HL-60/S4 treated with retinoic acid at 250 ng/mL for 4 days and 3 days (cell line): Measurements from ENCODE around the gene MAP3K5.

Source experiments
- in situ Hi-C: fragments of 300-500 bp; cut with MboI; formaldehyde crosslinking; loops from 2 replicates; pipeline ENCODE4 v1.7.0; 2022; ENCODE audit warnings: low sequenced_read_pairs

The MAP3K5 gene

DNA sequence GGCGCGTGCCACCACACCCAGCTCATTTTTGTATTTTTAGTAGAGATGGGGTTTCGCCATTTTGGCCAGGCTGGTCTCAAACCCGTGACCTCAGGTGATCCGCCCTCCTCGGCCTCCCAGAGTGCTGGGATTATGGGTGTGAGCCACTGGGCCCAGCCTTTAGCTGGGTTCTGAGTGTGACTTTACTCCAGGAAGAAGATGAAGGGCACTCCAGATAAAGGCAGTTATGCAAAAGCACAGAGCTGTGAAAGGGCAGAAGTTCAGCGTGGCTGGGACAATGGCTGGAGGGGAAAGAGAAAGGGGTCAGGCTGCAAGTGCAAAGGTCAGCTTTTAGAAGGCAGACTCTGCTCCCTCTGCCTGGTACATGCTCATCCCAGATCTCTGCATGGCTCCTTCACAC lies 39.7 kb downstream of the MAP3K5 start:
- in situ Hi-C loops: no loop called here

DNA sequence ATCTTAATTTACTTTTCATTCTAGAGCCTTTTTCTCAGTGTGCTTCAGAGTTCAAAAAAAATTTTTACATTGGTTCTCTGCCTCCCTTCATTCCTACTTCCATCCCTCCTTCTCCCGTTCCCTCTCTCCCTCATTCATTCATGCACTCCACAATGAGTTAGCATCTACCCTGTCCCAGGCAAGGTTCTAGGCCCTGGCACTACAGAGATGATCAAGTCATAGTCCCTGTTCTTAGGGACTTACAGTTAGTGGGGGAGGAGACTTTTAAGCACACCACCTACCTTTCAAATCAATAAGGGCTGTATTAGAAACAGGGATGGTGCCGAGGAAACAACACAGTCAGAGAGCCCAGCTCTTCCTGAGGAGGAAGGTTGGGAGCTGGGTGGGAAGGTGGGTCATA lies 40.3 kb downstream of the MAP3K5 start:
- in situ Hi-C loops: no loop called here

DNA sequence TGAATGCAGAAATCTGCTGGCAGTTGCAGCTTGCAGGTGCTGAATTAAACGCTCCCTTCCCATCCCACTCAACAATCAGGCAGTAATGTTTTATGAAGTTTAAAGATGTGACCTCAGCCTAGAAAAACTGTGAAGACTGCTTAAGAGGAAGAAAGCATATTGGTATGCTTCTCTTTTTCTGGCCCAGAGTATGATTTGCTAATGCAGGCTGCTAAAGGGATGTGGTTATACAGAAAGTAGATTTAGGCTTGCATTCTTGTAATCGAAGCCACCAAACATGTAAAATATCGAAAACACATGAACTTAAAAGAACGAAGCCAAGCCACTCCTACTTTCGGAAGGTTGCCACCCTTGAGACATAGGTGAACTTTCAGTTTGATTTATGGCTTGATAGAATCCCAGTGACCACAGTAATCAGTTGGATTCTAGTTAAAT lies 40.7 kb downstream of the MAP3K5 start:
- in situ Hi-C loops: no loop called here

DNA sequence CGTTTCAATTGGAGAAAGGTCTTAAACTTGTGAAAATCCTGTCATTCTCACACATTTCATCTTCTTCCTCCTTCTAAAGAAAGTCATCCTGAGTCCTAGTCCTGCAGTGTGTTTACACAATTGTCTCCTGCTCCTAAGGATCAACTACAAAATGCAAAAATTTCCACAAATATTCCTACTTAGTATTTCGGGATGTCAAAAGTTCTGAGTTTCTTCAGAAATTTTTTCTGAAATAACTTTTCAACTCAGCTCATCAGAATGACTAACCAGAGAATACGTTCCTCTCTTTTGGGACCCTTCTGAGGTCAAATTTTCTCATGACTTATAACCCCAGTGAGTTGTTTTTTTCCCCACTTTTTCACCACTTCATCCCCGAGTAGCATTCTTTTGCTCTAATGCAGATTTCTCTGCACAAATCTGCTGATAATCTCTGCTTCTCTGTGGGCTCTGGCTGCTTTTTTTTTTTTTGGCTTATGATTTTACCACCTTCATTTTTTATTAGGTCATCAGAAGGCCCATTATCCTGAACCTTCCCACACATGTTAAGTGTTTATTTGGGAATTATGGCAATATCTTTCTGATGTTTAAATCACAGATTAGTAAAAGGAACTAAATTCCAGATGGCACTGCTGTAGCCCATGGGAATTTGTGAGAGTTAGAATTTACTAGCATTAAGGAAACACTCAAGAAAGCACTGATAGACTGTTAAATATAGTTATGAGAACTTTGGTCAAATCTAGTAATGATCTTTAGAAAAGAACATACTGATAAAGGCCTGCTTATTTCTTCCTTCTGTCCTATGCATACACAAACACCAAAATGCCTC lies 41.4 kb downstream of the MAP3K5 start:
- in situ Hi-C loops: no loop called here

DNA sequence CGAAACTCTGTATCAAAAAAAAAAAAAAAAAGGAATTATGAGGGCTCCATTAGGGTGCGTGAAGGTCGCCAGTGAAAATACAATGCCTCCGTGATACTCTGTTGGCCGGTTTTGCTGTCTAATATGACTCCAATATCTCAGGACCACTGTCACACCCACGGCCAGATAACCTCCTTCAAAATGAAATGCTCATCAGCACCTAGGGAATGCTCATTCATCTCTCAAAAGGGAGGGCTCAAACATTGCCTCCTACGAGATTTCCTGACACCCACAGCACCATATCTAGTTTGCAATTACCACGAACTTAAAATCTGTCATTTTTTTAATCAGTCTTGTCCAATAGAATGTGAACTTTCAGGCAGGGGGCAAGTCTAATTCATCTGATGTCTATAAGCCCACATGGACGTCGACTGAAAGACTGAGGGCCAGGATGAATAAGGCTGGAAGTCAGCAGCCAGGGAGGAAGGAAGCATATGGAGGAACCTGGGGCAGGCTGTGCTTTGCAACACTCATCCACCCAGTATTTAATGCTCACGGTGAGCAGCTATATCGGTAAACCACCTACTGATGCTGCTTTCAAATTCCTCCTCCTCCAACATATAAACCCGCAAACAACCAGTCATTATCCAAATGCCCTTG lies 42.8 kb downstream of the MAP3K5 start:
- in situ Hi-C loops: no loop called here

DNA sequence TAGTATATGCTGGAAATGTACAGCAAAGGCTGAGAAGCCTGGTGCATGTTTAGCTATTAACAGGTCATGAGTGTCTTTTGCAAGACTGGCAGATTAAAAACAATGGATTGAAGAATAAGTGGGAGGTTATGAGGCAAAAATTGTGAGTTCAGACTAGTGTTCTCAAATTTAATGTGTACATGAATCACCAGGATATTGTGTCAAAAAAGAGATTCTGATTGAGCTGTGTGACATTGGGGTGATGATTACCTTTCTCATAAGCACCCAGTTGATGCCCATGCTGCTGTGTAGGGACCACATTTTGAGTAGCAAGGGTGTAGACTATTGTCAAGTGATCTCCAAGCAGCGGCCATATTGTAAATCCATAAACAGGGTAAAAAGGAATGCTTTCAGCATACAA lies 44.8 kb downstream of the MAP3K5 start:
- in situ Hi-C loops: no loop called here

DNA sequence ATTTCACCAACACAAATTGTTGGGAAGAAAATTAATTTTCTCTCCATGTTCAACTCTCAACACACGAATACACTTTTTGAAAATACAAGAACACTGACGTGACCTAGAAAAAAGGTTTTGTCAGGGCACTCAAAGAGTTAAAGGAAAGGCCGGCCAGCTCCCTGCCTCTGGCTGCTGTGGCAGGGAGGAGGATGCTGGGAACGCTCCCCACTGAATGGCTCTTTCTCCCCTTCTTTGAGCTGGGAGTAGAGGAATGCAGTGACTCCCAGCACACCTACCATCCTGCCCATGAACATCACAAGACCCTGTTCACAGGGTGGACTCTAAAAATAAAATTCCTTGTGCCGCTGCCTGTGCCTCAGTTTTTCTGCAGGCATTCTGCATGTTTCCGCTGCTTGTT lies 47.0 kb downstream of the MAP3K5 start:
- in situ Hi-C loops: no loop called here

DNA sequence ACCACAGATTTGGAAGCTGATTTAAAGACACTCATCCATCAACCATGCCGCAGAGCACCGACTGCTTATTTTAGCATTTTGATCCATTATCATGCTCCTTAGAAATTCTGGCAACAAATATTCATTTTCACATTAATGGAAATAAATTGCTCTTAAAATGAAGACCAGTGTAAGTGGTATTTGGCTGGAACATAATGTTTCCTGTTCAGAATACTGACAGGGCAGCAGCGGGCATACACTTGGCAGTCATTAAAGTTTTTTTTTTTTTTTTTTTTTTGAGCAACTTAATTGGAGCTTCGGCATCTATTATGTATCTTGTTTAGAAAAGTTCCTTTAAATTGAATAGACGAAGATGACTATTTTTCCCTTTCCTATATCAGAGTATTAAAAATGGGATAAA lies 47.4 kb downstream of the MAP3K5 start:
- in situ Hi-C loops: no loop called here

DNA sequence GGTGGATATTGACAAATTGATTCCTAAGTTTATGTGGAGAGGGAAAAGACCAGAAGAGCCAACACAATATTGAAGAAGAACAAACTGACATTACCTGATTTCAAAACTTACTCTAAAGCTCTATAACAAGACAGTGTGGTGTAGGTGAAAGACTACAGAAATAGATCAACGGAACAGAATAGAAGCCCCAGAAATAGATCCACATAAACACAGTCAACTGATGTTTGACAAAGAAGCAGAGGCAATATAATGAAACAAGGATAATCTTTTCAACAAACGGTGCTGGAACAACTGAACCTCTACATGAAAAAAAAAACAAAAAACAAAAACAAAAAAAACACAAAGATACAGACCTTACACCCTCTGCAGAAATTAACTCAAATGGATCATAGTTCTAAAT lies 50.2 kb downstream of the MAP3K5 start:
- in situ Hi-C loops: no loop called here

- in situ Hi-C loops: no loop called here
Measured at GRCh38 chr6:136740050-136740974, 52.0 kb downstream of the MAP3K5 start.

DNA sequence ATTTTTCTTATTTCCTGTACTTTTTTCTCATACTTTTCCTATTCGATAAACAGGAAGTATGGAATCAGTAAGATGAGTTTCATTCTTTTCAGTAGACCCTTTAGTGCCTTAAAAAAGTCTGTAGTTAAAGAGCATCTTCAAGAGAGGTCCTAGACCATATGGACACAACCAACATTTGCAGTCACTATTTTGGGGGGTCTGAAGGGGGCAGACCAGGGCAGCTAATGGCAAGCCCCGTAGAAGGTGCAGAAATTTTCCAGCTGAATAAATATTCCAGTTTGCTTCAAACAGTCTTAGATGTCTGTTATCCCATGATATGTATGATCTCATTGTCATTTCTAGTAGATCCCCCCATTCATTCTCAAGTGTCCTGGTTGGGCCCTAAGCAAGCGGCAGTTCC lies 52.8 kb downstream of the MAP3K5 start:
- in situ Hi-C loops: no loop called here

DNA sequence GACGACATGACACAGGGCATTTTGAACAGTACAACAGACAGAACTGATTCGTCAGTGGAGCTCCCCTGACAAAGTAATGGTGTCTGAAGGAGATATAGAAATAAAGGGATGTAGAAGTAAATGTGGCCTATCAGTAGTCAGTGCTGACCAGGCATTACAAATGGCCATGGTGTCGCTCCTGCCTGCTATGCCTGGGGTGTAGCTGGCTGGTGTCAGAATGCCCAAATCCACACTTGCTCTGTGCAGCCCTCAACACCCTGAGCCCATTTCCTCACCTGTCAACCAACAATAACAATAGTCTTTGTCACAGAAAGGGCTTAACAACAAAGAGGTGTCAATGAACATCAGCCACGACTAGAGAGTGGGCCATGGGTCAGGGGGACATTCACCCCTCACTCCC lies 53.2 kb downstream of the MAP3K5 start:
- in situ Hi-C loops: no loop called here

GRCh38 chr6:136738692-136739057 lies 53.6 kb downstream of the MAP3K5 start:
- in situ Hi-C loops: no loop called here

DNA sequence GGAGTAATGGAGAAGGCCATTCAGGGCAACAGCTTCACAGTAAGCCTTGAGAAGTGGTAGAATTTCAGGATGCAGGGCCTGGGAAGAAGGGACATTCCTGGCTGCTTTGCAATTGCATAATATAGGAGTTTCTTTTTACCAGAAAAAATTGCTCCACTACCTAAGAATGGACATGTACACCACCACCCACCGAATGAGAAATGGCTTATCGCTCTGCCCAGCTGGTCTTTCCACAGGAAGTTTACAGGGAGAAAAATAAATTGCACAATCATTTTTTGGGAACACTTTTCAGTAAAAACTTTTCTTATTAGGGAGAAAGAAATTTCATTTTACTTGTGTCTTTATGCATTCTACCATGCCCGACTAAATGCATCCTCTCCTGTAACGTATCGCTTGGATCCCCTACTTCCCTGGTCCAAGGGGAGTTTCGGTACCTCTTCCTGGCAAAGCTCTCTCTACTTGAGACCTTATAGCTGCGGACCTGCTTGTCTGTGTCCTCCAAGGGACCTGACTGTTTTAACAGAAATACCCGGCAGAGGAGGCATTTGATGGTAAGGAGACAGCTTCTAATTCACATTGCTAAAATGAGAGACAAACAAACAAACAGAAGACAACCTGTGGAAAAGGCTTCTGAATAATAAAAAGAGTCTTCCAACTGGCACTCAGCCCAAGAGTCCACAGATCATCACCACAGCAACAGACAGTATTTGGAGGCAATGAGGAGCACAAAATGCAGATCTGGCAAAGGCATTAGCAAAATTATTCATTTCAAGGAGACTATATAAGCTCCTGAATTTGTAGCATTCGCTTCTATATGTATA lies 54.2 kb downstream of the MAP3K5 start:
- in situ Hi-C loops: no loop called here

DNA sequence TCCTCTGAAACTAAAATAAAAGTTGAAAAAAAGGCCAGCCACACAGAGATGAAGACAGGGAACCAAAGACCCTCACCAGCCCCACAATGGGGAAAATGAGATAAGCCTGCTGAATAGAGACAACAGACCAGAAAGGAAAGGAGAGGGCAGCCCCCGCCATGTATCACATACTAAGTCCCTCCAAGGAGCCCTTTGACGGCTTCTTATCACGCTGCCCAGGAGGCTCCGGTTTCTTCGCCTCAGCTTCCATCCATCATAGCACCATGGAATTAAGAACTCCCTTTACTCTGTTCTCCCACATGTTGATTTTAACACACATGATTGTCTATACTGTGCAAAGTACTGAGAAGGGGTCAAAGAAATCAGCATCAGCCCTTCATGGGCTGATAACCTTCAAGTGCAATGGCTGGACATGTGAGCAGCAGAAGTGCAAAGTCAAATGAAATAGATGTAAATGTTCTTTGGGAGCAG lies 54.9 kb downstream of the MAP3K5 start:
- in situ Hi-C loops: no loop called here

DNA sequence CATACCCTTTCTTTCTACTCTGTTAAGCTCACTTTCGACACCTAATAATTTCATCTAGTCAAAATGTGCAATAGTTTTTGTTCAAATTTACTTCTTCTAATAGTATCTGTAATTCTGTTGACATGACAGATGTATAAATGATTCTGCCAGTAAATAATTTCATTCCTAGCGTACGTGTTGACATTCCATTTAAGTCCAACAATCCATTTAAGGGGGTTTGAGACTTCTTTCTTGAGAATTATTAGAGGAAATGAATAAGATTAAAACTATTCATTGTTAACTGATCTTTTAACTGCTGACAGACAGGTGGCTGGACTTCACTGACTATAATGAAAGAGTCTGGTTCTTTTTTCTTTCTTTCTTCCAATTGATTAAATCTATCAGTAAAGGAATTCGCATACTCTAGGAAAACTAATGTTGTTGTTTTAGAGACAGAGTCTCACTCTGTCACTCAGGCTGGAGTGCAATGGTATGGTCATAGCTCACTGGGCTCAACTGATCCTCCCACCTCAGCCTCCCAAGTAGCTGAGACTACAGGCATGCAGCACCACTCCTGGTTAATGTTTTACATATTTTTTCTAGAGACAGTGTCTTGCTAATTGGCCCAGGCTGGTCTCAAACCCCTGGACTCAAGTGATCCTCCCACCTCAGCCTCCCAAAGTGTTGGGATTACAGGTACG lies 55.9 kb downstream of the MAP3K5 start:
- in situ Hi-C loops: no loop called here

DNA sequence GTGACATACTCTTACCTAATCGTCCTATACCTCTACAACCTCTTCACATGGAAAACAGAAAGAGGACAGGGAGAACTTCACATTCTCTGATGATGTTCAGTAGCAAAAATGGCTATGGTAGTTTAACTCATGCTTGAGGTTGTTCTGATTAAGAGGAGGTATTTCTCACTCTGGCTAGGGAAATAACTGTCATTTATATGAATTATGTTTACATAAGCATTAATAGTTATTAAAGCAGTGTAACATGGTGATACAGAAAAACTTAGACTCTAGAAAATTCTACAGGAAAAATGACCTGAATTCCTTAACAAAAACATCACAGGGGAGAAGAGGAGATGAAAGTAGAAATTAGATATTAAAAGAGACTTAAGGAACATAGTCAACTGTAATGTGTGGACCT lies 57.3 kb downstream of the MAP3K5 start:
- in situ Hi-C loops: no loop called here

GRCh38 chr6:136732889-136733288 lies 59.4 kb downstream of the MAP3K5 start:
- in situ Hi-C loops: no loop called here

GRCh38 chr6:136729832-136730231 lies 62.4 kb downstream of the MAP3K5 start:
- in situ Hi-C loops: no loop called here

DNA sequence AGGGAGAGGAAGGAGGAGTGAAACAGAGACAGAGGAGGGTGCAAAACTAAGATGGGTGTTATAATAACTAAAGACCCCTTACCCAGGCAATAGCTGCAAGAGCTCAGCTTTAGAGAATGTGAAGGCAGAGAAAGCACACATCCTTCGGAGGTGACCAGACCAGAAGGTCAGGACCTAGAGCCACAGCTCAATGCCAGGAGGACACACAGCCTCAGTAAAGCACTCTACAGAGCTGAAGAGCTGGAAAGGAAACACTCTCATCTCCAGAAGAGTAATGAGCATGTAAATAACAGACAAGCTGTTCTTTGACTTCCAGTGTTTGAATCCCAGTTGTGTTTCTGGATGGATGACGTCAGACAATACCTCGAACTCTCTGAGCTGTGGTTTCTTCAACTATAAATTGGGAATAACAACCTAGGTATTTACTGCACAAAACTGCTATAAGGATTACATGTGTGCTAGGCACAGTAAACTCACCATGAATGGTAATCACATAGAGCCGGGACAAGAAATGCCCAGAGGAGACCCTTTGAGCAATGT lies 63.2 kb downstream of the MAP3K5 start:
- in situ Hi-C loops: no loop called here
